Adrenal gland (tissue), 12 donors: ENCODE results near the gene NKX1-2. TPM values are rescaled to one million over a fixed set of nuclear protein-coding genes. Genes with fewer than 3 reads are reported as not detected.

Source experiments
- DNase-seq, 7 donors: peaks; one replicate each; pipeline ENCODE4 v3.0.0-alpha.2; 2019 to 2020
- H3K27ac ChIP-seq, 5 donors: fragments of 200-600 bp; sonication (generic) in 4 of 5; 1 replicate in 3 of 5; 2 replicates in 2 of 5; pipeline versions ENCODE4 v1.5.1 to v1.8.0; 2016 to 2020; ENCODE audit warnings: mild to moderate bottlenecking in 1 of 5
- H3K27me3 ChIP-seq: fragments of 200-600 bp; 2 replicates; pipeline ENCODE4 v1.8.0; 2021
- H3K36me3 ChIP-seq, 2 donors: fragments of 200-600 bp; replicated peaks in 1 of 2; 1 replicate in 1 of 2; 2 replicates in 1 of 2; pipeline versions ENCODE4 v1.5.1 to v1.8.0; 2018 to 2022
- H3K4me1 ChIP-seq, 2 donors: fragments of 200-600 bp; replicated peaks in 1 of 2; 1 replicate in 1 of 2; 2 replicates in 1 of 2; pipeline versions ENCODE4 v1.5.1 to v1.8.0; 2018 to 2021
- H3K4me3 ChIP-seq, 4 donors: fragments of 200-600 bp; sonication (generic) in 3 of 4; one replicate each; pipeline ENCODE4 v1.5.1; 2016 to 2018
- H3K9me3 ChIP-seq, 3 donors: fragments of 200-600 bp; sonication (generic) in 1 of 3; replicated peaks in 1 of 3; 1 replicate in 2 of 3; 2 replicates in 1 of 3; pipeline versions ENCODE4 v1.5.1 to v1.8.0; 2016 to 2021
- CTCF ChIP-seq, 6 experiments: fragments of 450-650 bp in 4 of 6; fragments of 200-600 bp in 2 of 6; sonication (generic) in 1 of 6; IDR thresholded peaks; 1 replicate in 5 of 6; 2 replicates in 1 of 6; pipeline versions ENCODE4 v1.5.1 to v1.8.0; 2016 to 2021; ENCODE audit warnings: antibody characterized with exemption in 6 of 6, mild to moderate bottlenecking in 2 of 6, moderate library complexity in 1 of 6
- POLR2A ChIP-seq, 2 donors: fragments of 450-650 bp; IDR thresholded peaks; one replicate each; pipeline ENCODE4 v1.6.1; 2017; ENCODE audit warnings: antibody characterized with exemption in 2 of 2, mild to moderate bottlenecking in 2 of 2, moderate library complexity in 1 of 2
- WGBS, 4 donors: extraction: QIAGEN DNeasy Blood & Tissue Kit in 2 of 4; methylation state at CpG; one replicate each; pipeline versions ENCODE4 v1.1.5 to v1.1.7; 2013 to 2017; 5-methylcytosine and 5-hydroxymethylcytosine counted together
- intact Hi-C, 2 donors: fragments of 100-400 bp; cut with DNase I; formaldehyde crosslinking; loops; one replicate each; pipeline versions ENCODE4 v1.14.1 to v1.15.0; 2022 to 2023
- polyA plus RNA-seq, 3 donors: library from polyadenylated mRNA; stranded (reverse); fragments of 200-250 nt in 2 of 3; fragments of 350-450 nt in 1 of 3; fragmentation: Illumina TruSeq in 1 of 3; extraction: RNeasy Lipid Tissue Mini Kit (QIAGEN cat#74804) in 1 of 3; gene quantifications; one replicate each; pipeline ENCODE4 v1.2.3, GENCODE V29; 2013 to 2014
- total RNA-seq, 9 donors: library from RNA; depleted of rRNA in 4 of 9; stranded (reverse); fragments of >200 nt in 4 of 9; fragments of 120-200 nt in 1 of 9; fragmentation: NEBNext Ultra II Directional in 1 of 9; extraction: Animal tissue kit (Norgen Biotek cat#: 25700) in 1 of 9; gene quantifications; one replicate each; pipeline versions ENCODE4 v1.1.0 to v1.2.4, GENCODE V29; 2013 to 2023
- donor health status: healthy with polysubstance abuse.
- donor health status: Bipolar disorder and iron deficiency.
- donor health status: DM: yes; HTN: yes; CAD: no.
- donor health status: DM: no; HTN: no; CAD: no.
- donor health status: DM: no; HTN: no; CAD: no.
- donor health status: DM: yes; HTN: yes; CAD: no.

The NKX1-2 gene
- total and polyA plus RNA-seq, 12 donors = not detected

GRCh38 chr10:124414076-124414475 lies 35.8 kb downstream of the NKX1-2 start:
- peak overlapping the region in 2 of 5 donors; percentile 7 to 42 for H3K27ac ChIP-seq
- TF ChIP-seq CTCF (IDR thresholded peaks at IDR 0.05) (no peak), POLR2A (IDR thresholded peaks at IDR 0.05) (no peak)
- no peaks in the 10 kb centered on the region for H3K27me3 ChIP-seq
- peaks cover 5 to 53% of the 10 kb centered on the region in 2 donors for H3K4me1 ChIP-seq
- no peak for DNase-seq
- WGBS, 4 donors = 31 to 46% (median 36%) methylated on average over 4 of the region's 4 CpGs
- no peak overlapping the region for H3K4me3 ChIP-seq
- no peaks in the 10 kb centered on the region for H3K9me3 ChIP-seq
- peaks cover 0 to 10% of the 10 kb centered on the region in 2 donors for H3K36me3 ChIP-seq
- intact Hi-C loops = no loop called here

GRCh38 chr10:124409696-124410095 lies 40.1 kb downstream of the NKX1-2 start:
- Histone ChIP-seq H3K4me3 (no peak overlapping the region), H3K27me3 (no peaks in the 10 kb centered on the region), H3K36me3 (peaks cover 0 to 40% of the 10 kb centered on the region in 2 donors), H3K4me1 (peaks cover 0 to 22% of the 10 kb centered on the region in 2 donors), H3K9me3 (no peaks in the 10 kb centered on the region), H3K27ac (no peak overlapping the region)
- TF ChIP-seq CTCF (IDR thresholded peaks at IDR 0.05) (no peak), POLR2A (IDR thresholded peaks at IDR 0.05) (no peak)
- no peak for DNase-seq
- intact Hi-C loops = no loop called here

GRCh38 chr10:124408357-124408756 lies 41.5 kb downstream of the NKX1-2 start:
- Histone ChIP-seq H3K9me3 (no peaks in the 10 kb centered on the region), H3K36me3 (peaks cover 0 to 50% of the 10 kb centered on the region in 2 donors), H3K4me1 (peaks cover 0 to 9% of the 10 kb centered on the region in 2 donors), H3K27me3 (no peaks in the 10 kb centered on the region), H3K27ac (no peak overlapping the region), H3K4me3 (no peak overlapping the region)
- 93 to 99% (median 96%) methylated on average over 2 of the region's 2 CpGs for WGBS, 4 donors
- TF ChIP-seq CTCF (IDR thresholded peaks at IDR 0.05) = no peak
- TF ChIP-seq POLR2A (IDR thresholded peaks at IDR 0.05) = no peak
- intact Hi-C loops = no loop called here
- DNase-seq = no peak

GRCh38 chr10:124407456-124407855 lies 42.4 kb downstream of the NKX1-2 start:
- no peaks in the 10 kb centered on the region for H3K9me3 ChIP-seq
- H3K27me3 ChIP-seq = no peaks in the 10 kb centered on the region
- no peak for TF ChIP-seq POLR2A (IDR thresholded peaks at IDR 0.05)
- TF ChIP-seq CTCF (IDR thresholded peaks at IDR 0.05) = no peak
- peaks cover 0 to 59% of the 10 kb centered on the region in 2 donors for H3K36me3 ChIP-seq
- DNase-seq = no peak
- H3K27ac ChIP-seq = no peak overlapping the region
- WGBS, 4 donors = 95 to 100% (median 96%) methylated on average over 2 of the region's 2 CpGs
- intact Hi-C loops = no loop called here
- no peak overlapping the region for H3K4me3 ChIP-seq
- peaks cover 0 to 8% of the 10 kb centered on the region in 2 donors for H3K4me1 ChIP-seq
